ENCODE results near the gene CHST8.
"Not testable (repeated sequence)": the region's sequence is repeated elsewhere in the genome, so short reads cannot be mapped to it uniquely, and the experiment has no call there.

The CHST8 gene

DNA sequence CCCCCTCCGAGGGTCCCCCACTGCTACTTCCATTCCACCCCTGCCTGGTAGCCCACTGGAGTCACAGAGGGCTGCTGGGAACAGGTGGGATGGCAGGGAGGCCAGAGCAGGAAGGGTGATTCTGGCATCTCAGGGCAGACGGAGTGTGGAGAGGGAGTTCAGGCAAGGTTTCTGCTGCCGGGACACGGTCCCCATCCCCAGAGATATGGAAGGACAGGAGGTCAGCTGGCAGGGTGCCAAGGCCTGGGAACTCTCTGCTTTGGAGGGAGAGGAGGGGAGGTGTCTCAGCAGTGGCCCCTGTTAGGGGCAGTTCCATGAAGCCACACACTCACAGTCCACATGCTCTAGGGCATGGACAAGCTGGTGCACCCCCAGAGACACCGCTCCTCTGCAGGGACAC is 68.1 kb downstream of the CHST8 start:
- Histone ChIP-seq H3K9me3 (ENCODE audit: low read depth, low read length) (no peaks in the 10 kb centered on the region), H3K4me3 (no peak overlapping the region), H3K9ac (ENCODE audit: insufficient read length) (no peak overlapping the region), H3K27ac (no peak overlapping the region), H3K36me3 (ENCODE audit: insufficient read depth, low read length) (no peaks in the 10 kb centered on the region)
- no peak for TF ChIP-seq FOXP2 (optimal IDR thresholded peaks at IDR 0.05; ENCODE audit: control extremely low read depth, extremely low read length, insufficient read depth)
- TF ChIP-seq POLR2AphosphoS5 (IDR thresholded peaks at IDR 0.05; ENCODE audit: borderline replicate concordance, low read depth, low read length): no peak
- no peak for TF ChIP-seq EZH2 (IDR thresholded peaks at IDR 0.05)
- no peak for DNase-seq (ENCODE audit: low read depth, low spot score)

DNA sequence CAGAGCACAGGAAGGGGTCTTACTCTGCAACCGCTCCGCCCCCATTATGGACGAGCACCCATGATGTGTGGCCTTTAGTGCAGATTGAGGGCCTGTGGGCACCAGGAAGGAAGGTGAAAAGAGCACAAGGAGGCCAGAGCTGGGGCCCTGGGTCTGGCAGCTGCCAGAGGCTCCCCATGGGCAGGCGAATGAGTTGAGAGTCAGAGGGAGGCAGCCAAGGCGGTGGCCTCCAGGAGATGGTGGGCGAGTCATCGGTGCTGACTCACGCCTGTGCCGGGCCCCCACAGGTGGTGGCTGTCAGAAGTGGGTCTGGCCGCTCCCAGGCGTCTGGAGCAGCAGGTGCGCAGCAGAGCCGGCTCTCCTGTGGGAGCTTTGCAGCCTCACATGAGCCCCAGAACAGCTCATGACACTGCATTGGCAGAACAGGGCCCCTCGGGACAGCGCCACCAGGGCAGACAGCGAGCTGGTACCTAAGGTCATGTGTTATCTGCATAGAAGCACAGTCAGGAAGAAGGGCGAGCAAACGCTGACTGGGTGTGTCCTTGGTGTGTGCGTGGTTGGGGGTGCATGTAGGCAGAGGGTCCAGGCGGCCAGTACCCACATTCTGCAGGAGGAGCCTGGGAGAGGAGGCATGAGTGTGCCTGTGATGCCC is 68.8 kb downstream of the CHST8 start:
- Histone ChIP-seq H3K36me3 (ENCODE audit: insufficient read depth, low read length) (no peaks in the 10 kb centered on the region), H3K4me3 (no peak overlapping the region), H3K9ac (ENCODE audit: insufficient read length) (no peak overlapping the region), H3K27ac (no peak overlapping the region), H3K9me3 (ENCODE audit: low read depth, low read length) (no peaks in the 10 kb centered on the region)
- no peak for DNase-seq (ENCODE audit: low read depth, low spot score)
- no peak for TF ChIP-seq FOXP2 (optimal IDR thresholded peaks at IDR 0.05; ENCODE audit: control extremely low read depth, extremely low read length, insufficient read depth)
- TF ChIP-seq EZH2 (IDR thresholded peaks at IDR 0.05): no peak
- no peak for TF ChIP-seq POLR2AphosphoS5 (IDR thresholded peaks at IDR 0.05; ENCODE audit: borderline replicate concordance, low read depth, low read length)

DNA sequence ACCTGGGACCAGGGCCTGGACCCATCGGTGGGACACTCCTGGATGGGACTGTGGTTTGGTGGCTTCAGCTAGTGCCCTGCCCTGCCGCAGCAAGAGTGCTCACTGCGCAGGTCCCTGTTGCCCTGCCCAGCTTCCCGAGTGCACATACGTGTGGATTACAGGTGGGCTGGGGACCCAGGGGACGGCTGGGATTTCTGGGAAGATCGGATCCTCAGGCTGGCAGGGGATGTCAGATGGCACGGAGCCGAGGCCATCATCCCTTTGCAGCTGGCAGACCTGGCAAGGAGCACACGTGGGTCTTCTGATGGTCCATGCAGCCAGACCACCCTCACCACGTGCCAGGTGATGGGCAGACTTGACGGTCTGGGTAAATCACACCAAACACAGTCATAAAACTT is 69.3 kb downstream of the CHST8 start:
- TF ChIP-seq POLR2AphosphoS5 (IDR thresholded peaks at IDR 0.05; ENCODE audit: borderline replicate concordance, low read depth, low read length): no peak
- no peak for TF ChIP-seq EZH2 (IDR thresholded peaks at IDR 0.05)
- TF ChIP-seq FOXP2 (optimal IDR thresholded peaks at IDR 0.05; ENCODE audit: control extremely low read depth, extremely low read length, insufficient read depth): no peak

DNA sequence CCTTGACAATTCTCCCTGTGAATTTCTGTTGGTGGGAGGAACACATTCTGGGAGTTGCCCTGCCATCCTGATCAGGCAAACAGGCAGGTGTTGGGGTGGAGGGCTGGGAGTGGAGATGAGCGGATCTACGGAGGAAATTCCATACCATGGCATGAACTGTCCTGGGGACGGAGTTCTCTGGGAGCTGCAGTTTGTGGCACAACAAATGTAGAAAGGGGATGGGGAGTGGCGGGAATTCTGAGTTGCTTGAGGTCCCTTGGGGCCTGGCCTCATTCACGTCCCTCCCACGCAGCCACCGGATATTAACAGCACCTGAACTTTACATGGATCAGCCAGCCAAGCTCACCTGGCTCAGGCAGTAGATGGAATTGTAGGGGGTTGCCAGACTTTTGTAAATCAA is 70.0 kb downstream of the CHST8 start:
- no peaks in the 10 kb centered on the region for H3K36me3 ChIP-seq (ENCODE audit: insufficient read depth, low read length)
- no peak for DNase-seq (ENCODE audit: low read depth, low spot score)
- no peak for TF ChIP-seq POLR2AphosphoS5 (IDR thresholded peaks at IDR 0.05; ENCODE audit: borderline replicate concordance, low read depth, low read length)
- no peak for TF ChIP-seq EZH2 (IDR thresholded peaks at IDR 0.05)
- TF ChIP-seq FOXP2 (optimal IDR thresholded peaks at IDR 0.05; ENCODE audit: control extremely low read depth, extremely low read length, insufficient read depth): no peak
- H3K9me3 ChIP-seq (ENCODE audit: low read depth, low read length): no peaks in the 10 kb centered on the region
- H3K9ac ChIP-seq (ENCODE audit: insufficient read length): no peak overlapping the region
- H3K27ac ChIP-seq: no peak overlapping the region
- no peak overlapping the region for H3K4me3 ChIP-seq

More for the DNA sequence above, 69.3 kb downstream of the CHST8 start:
- no peak overlapping the region for H3K9ac ChIP-seq (ENCODE audit: insufficient read length)
- H3K27ac ChIP-seq: no peak overlapping the region
- no peak overlapping the region for H3K4me3 ChIP-seq
- H3K36me3 ChIP-seq (ENCODE audit: insufficient read depth, low read length): no peaks in the 10 kb centered on the region
- H3K9me3 ChIP-seq (ENCODE audit: low read depth, low read length): no peaks in the 10 kb centered on the region
- no peak for DNase-seq (ENCODE audit: low read depth, low spot score)

DNA sequence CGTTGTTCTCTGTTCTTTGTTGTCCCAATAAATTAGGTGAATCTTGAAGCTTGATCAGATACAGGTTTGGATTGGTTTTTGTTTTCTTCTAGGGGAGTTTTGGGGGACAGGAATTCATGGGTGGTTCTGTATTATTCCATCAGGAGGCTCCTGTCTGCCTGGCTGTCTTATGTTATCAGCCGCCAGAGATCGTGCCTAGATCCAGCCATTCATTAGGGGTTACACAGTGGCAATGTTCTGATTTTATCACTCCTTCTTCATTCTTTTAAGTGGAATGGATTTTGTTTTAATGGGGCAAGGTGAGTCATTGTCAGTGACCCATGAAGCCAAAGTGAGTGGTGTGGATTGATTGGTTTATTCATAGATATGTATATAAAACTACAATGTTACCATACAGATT is 71.9 kb downstream of the CHST8 start:
- Histone ChIP-seq H3K4me3 (no peak overlapping the region), H3K36me3 (ENCODE audit: insufficient read depth, low read length) (no peaks in the 10 kb centered on the region), H3K9ac (ENCODE audit: insufficient read length) (no peak overlapping the region), H3K9me3 (ENCODE audit: low read depth, low read length) (no peaks in the 10 kb centered on the region), H3K27ac (no peak overlapping the region)
- no peak for DNase-seq (ENCODE audit: low read depth, low spot score)
- no peak for TF ChIP-seq FOXP2 (optimal IDR thresholded peaks at IDR 0.05; ENCODE audit: control extremely low read depth, extremely low read length, insufficient read depth)
- no peak for TF ChIP-seq EZH2 (IDR thresholded peaks at IDR 0.05)
- TF ChIP-seq POLR2AphosphoS5 (IDR thresholded peaks at IDR 0.05; ENCODE audit: borderline replicate concordance, low read depth, low read length): no peak

DNA sequence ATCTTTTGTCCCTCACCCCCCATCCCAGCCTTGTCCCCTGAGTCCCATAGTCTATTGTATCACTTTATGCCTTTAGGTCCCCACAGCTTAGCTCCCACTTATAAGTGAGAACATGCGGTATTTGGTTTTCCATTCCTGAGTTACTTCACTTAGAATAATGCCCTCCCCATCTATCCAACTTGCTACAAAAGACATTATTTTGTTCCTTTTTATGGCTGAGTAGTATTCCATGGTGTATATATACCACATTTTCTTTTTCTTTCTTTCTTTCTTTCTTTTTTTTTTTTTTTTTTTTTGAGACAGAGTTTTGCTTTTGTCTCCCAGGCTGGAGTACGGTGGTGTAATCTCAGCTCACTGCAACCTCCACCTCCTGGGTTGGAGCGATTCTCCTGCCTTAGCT is 73.8 kb downstream of the CHST8 start:
- not testable (repeated sequence) for H3K9ac ChIP-seq (ENCODE audit: insufficient read length); H3K9me3 ChIP-seq (ENCODE audit: low read depth, low read length); H3K4me3 ChIP-seq; H3K36me3 ChIP-seq (ENCODE audit: insufficient read depth, low read length); H3K27ac ChIP-seq; DNase-seq (ENCODE audit: low read depth, low spot score)

DNA sequence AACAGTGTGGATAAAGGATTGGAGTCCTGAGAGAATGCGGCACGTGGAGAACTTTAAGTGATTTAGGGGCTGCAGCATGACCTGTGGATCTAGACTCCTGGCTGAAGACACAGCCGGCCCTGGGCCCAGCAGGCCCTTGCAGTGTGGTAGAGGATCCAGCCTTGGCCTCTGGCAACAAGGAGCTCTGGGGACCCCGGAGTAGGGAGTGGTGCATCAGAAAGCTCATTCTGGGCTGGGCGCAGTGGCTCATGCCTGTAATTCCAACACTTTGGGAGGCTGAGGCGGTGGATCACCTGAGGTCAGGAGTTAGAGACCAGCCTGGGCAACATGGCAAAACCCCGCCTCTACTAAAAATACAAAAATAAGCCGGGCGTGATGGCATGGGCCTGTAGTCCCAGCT is 76.0 kb downstream of the CHST8 start:
- Histone ChIP-seq H3K4me3 (no peak overlapping the region), H3K36me3 (ENCODE audit: insufficient read depth, low read length) (no peaks in the 10 kb centered on the region), H3K27ac (no peak overlapping the region), H3K9ac (ENCODE audit: insufficient read length) (no peak overlapping the region), H3K9me3 (ENCODE audit: low read depth, low read length) (no peaks in the 10 kb centered on the region)
- DNase-seq (ENCODE audit: low read depth, low spot score): no peak
- TF ChIP-seq POLR2AphosphoS5 (IDR thresholded peaks at IDR 0.05; ENCODE audit: borderline replicate concordance, low read depth, low read length) (no peak), EZH2 (IDR thresholded peaks at IDR 0.05) (no peak), FOXP2 (optimal IDR thresholded peaks at IDR 0.05; ENCODE audit: control extremely low read depth, extremely low read length, insufficient read depth) (no peak)

DNA sequence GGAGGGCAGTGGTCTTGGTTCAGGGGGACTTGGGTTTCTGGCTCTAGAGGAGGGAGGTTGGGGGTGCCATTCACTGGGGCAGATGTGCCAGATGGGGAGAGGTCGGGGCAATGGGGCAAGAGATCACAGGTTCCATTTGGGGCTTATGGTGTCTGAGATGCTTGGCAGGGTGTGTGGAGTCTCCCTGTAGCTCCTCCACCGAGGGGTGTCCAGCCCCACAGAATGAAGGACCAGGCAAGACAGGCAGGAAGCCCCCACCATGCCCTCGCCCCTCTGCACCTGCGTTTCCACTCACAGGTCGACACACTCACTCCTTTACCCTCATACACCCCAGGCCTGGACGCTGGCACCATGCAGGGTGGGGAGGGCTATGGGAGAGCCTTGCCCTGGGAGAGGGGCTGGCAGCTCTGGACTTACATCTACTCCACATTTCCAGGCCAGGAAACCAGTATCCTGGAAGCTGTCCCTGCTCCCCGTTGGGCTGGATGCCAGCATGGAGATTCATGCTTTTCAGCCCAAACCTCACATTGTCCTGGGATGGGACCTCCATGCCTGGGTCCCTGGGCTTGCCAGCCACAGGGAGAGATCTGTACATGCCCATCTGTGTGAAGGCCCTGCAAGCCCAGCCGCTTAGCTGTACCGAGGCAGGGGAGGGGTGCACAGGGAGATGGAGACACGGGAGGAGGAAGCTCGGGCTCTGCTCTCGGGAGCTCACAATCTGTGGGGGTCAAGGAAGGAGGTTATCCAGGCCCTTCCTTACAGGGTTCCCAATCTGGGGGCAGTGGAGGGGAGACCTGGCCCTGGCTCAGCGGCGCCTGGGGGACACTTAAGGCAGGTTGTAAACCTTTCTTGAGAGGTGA is 77.1 kb downstream of the CHST8 start:
- H3K9ac ChIP-seq (ENCODE audit: insufficient read length): no peak overlapping the region
- H3K27ac ChIP-seq: no peak overlapping the region
- DNase-seq (ENCODE audit: low read depth, low spot score): no peak
- no peaks in the 10 kb centered on the region for H3K9me3 ChIP-seq (ENCODE audit: low read depth, low read length)
- H3K36me3 ChIP-seq (ENCODE audit: insufficient read depth, low read length): no peaks in the 10 kb centered on the region
- no peak overlapping the region for H3K4me3 ChIP-seq
- TF ChIP-seq POLR2AphosphoS5 (IDR thresholded peaks at IDR 0.05; ENCODE audit: borderline replicate concordance, low read depth, low read length): no peak
- TF ChIP-seq EZH2 (IDR thresholded peaks at IDR 0.05): no peak
- TF ChIP-seq FOXP2 (optimal IDR thresholded peaks at IDR 0.05; ENCODE audit: control extremely low read depth, extremely low read length, insufficient read depth): no peak
